CD8-positive, alpha-beta memory T cell (primary cell): ENCODE results near the gene SLC45A1. TPM values are rescaled to one million over a fixed set of nuclear protein-coding genes. Genes with fewer than 3 reads are reported as not detected.
A peak's percentile ranks its signal among the peaks of the same experiment; 100 is the strongest.

ENCODE experiments used
- CTCF ChIA-PET: fragments of 350-600 bp; sonication (Branson Sonifier 250); formaldehyde crosslinking; loops from one replicate; lab custom pipeline; 2021; ENCODE audit warnings: antibody characterized with exemption; lab: Charles Lee
- POLR2A ChIA-PET: fragments of 350-600 bp; sonication (Branson Sonifier 250); formaldehyde crosslinking; loops from one replicate; lab custom pipeline; 2021; ENCODE audit warnings: antibody characterized with exemption; lab: Charles Lee
- DNase-seq, 5 donors: peaks; one replicate each; pipeline versions ENCODE4 v3.0.0 to v3.0.0-alpha.2; 2020 to 2022; ENCODE audit warnings: mixed read lengths in 1 of 5
- H3K27ac ChIP-seq: one replicate; pipeline ENCODE4 v1.7.0; 2013; ENCODE audit warnings: low read depth, mild to moderate bottlenecking, low read length, moderate library complexity
- H3K27me3 ChIP-seq: 2 replicates; pipeline ENCODE4 v1.7.0; 2013; ENCODE audit warnings: low read length, mild to moderate bottlenecking; ENCODE audit not compliant: insufficient read depth, poor library complexity, severe bottlenecking
- H3K36me3 ChIP-seq: 2 replicates; pipeline ENCODE4 v1.7.0; 2013; ENCODE audit warnings: mild to moderate bottlenecking, low read length, moderate library complexity; ENCODE audit not compliant: insufficient read depth
- H3K4me1 ChIP-seq: 2 replicates; pipeline ENCODE4 v1.7.0; 2013; ENCODE audit warnings: mild to moderate bottlenecking, low read length, moderate library complexity; ENCODE audit not compliant: insufficient read depth
- H3K4me3 ChIP-seq: 2 replicates; pipeline ENCODE4 v1.7.0; 2013; ENCODE audit warnings: mild to moderate bottlenecking, low read length
- H3K9me3 ChIP-seq: 2 replicates; pipeline ENCODE4 v1.7.0; 2013; ENCODE audit warnings: mild to moderate bottlenecking, low read length
- H3K27ac Mint-ChIP-seq, 8 donors: one replicate each; pipeline ENCODE4 v1.8.0; 2020 to 2021; ENCODE audit warnings: mixed read lengths in 8 of 8, mild to moderate bottlenecking in 6 of 8, inconsistent platforms in 3 of 8, moderate library complexity in 3 of 8
- H3K27me3 Mint-ChIP-seq, 2 donors: one replicate each; pipeline ENCODE4 v1.8.0; 2020 to 2021; ENCODE audit warnings: mixed read lengths in 2 of 2, mild to moderate bottlenecking in 1 of 2, moderate library complexity in 1 of 2
- H3K36me3 Mint-ChIP-seq, 3 donors: one replicate each; pipeline ENCODE4 v1.8.0; 2020 to 2021; ENCODE audit warnings: mixed read lengths in 3 of 3, inconsistent platforms in 1 of 3, mild to moderate bottlenecking in 1 of 3
- H3K4me1 Mint-ChIP-seq, 3 donors: one replicate each; pipeline ENCODE4 v1.8.0; 2020 to 2021; ENCODE audit warnings: mixed read lengths in 3 of 3, inconsistent platforms in 1 of 3, mild to moderate bottlenecking in 1 of 3
- H3K4me3 Mint-ChIP-seq, 7 donors: one replicate each; pipeline ENCODE4 v1.8.0; 2020 to 2021; ENCODE audit warnings: mixed read lengths in 7 of 7, mild to moderate bottlenecking in 6 of 7, moderate library complexity in 4 of 7, inconsistent platforms in 2 of 7
- H3K9me3 Mint-ChIP-seq, 5 donors: one replicate each; pipeline ENCODE4 v1.8.0; 2020 to 2022; ENCODE audit warnings: mixed read lengths in 5 of 5, mild to moderate bottlenecking in 3 of 5, moderate library complexity in 2 of 5, inconsistent platforms in 1 of 5
- polyA plus RNA-seq: library from polyadenylated mRNA; unstranded; fragments of 300-500 nt; fragmentation: Illumina TruSeq; gene quantifications from one replicate; pipeline ENCODE4 v1.2.3, GENCODE V29; 2021
- total RNA-seq, 2 experiments: library from RNA; stranded (reverse); gene quantifications; one replicate each; pipeline ENCODE4 v1.2.3, GENCODE V29; 2021

SLC45A1 gene
- total and polyA plus RNA-seq, 3 experiments from 2014 or later = 0.31 to 0.70 (median 0.58) TPM

DNA sequence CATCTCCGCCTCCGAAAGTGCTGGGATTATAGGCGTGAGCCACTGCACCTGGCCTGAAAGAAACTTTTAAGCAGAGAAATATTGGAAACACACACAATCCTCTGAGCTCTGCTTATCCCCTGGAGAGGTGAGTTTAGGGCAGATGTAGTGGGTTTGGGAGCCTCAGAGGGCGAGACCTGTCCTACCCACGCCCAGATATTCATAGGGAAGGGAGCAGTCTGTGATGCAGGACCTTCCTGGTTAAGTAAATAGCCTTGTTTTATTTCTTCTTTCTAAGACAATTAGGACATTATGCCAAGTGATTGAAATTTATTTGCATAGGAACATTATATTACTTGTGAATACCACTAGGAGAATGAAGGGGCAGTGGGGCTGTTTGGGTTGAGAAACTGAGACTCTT is 18.0 kb upstream of the SLC45A1 start:
- H3K9me3 Mint-ChIP-seq = no peaks in the 10 kb centered on the region
- H3K27me3 Mint-ChIP-seq = peaks cover 6 to 26% of the 10 kb centered on the region in 2 donors
- CTCF ChIA-PET = interaction anchor here (1.2 kb wide), 1 partner anchor 15 kb away, joined by 3 read pairs; no protein-coding TSS in a partner anchor

DNA sequence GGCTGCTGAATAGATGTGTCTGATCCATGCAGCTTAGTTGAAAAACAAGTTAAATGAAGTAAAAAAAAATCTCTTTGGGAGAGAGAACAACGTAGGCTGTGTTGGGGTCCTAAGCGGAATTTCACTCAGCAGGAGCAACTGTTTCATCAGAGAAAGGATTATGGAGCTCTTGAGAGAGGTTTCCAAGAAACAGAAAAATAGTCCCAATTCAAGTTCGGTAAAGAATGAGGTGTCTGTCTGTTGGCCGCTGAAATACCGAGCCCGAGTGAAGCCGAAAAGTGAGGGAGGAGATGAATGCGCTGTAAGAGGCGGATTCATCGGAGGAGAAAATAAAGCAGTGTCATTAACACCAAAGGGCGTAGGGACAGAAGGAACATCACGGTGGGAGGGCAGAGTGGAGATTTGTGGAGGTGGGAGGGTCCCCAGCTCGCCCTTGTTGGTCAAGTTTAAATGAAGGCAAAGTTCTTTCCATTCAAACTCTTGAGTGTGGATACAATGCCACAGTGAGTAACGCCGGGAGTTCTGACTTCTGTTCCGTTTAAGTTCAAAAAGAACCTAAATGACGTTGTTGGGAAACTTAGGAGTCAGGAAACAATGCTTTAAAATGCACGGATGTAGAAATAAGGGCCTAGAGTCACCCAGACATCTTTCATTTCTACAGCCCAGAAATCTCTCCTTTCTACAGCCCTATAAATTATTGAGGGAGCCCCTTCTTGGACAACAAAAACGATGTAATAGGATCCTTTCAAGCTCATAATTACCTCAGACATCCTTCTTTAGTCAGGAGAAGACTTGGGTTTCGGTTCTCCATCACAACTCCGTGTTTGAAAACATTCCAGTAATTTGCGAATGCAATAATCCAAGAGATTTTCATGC is 15.6 kb upstream of the SLC45A1 start:
- Mint-ChIP-seq H3K27me3 (peaks cover 5 to 15% of the 10 kb centered on the region in 2 donors), H3K4me3 (no peak overlapping the region), H3K9me3 (no peaks in the 10 kb centered on the region), H3K27ac (peak overlapping the region in 1 of 8 donors; percentile 41), H3K36me3 (no peaks in the 10 kb centered on the region), H3K4me1 (no peaks in the 10 kb centered on the region)
- Histone ChIP-seq H3K36me3 (no peaks in the 10 kb centered on the region), H3K27ac (no peak overlapping the region), H3K9me3 (no peaks in the 10 kb centered on the region), H3K4me3 (no peak overlapping the region), H3K4me1 (no peaks in the 10 kb centered on the region), H3K27me3 (no peaks in the 10 kb centered on the region)
- DNase-seq = no peak
- POLR2A ChIA-PET = no interaction called here
- CTCF ChIA-PET = interaction anchor here (1.0 kb wide), 1 partner anchor 12 kb away, joined by 3 read pairs; no protein-coding TSS in a partner anchor

More for the DNA sequence above, 18.0 kb upstream of the SLC45A1 start:
- H3K27me3 ChIP-seq = no peaks in the 10 kb centered on the region
- no peak for DNase-seq
- Mint-ChIP-seq H3K27ac (no peak overlapping the region), H3K36me3 (no peaks in the 10 kb centered on the region), H3K4me1 (no peaks in the 10 kb centered on the region), H3K4me3 (no peak overlapping the region)
- no peak overlapping the region for H3K27ac ChIP-seq
- H3K4me3 ChIP-seq = no peak overlapping the region
- no peaks in the 10 kb centered on the region for H3K9me3 ChIP-seq
- no peaks in the 10 kb centered on the region for H3K36me3 ChIP-seq
- H3K4me1 ChIP-seq = no peaks in the 10 kb centered on the region
- POLR2A ChIA-PET = no interaction called here

DNA sequence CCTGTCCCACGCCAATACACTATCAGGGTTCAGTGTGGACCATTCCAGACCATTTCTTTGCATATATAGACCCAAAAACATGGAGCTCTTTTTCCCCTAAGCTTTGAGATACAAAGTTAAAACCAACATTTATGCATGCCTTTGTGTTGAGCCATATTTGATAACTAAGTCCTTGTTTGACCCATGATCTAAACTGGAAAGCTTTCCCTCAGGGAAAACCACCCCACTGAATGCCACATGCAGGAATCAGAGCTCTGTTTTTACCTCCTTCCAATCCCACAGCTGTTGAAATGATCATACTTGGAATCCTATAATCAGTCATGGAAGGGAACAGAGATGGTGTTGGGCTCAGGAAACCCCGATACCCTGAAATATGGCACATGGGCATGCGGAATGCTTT is 14.8 kb upstream of the SLC45A1 start:
- Histone ChIP-seq H3K4me1 (no peaks in the 10 kb centered on the region), H3K36me3 (no peaks in the 10 kb centered on the region), H3K9me3 (no peaks in the 10 kb centered on the region), H3K27ac (no peak overlapping the region), H3K27me3 (no peaks in the 10 kb centered on the region), H3K4me3 (no peak overlapping the region)
- H3K4me3 Mint-ChIP-seq = no peak overlapping the region
- no peak overlapping the region for H3K27ac Mint-ChIP-seq
- no peaks in the 10 kb centered on the region for H3K9me3 Mint-ChIP-seq
- DNase-seq = no peak
- ChIA-PET CTCF (no interaction called here), POLR2A (no interaction called here)
- peaks cover 5 to 11% of the 10 kb centered on the region in 2 donors for H3K27me3 Mint-ChIP-seq
- H3K36me3 Mint-ChIP-seq = no peaks in the 10 kb centered on the region
- no peaks in the 10 kb centered on the region for H3K4me1 Mint-ChIP-seq

DNA sequence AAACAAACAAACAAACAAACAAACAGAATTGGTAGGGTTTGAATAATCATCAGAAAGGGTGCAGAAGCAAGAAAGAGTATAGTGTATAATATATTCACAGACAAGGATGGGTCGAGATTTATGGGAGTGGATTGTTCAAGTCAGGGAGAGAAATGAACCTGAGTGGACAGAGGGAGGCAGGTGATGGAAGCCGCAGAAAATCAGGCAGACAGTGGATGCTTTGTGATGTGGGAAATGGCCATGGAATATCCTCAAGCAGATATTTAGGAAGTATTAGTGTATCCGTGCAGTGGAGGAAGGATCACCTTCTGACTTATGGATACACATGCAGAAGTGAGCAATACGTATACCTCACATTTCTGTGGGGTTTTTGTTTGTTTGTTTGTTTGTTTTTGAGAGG is 14.0 kb upstream of the SLC45A1 start:
- no peaks in the 10 kb centered on the region for H3K4me1 Mint-ChIP-seq
- H3K27ac ChIP-seq = no peak overlapping the region
- H3K27me3 Mint-ChIP-seq = peaks cover 5 to 10% of the 10 kb centered on the region in 2 donors
- H3K9me3 Mint-ChIP-seq = no peaks in the 10 kb centered on the region
- no peaks in the 10 kb centered on the region for H3K9me3 ChIP-seq
- CTCF ChIA-PET = no interaction called here
- no peak overlapping the region for H3K27ac Mint-ChIP-seq
- POLR2A ChIA-PET = no interaction called here
- no peaks in the 10 kb centered on the region for H3K27me3 ChIP-seq
- H3K36me3 Mint-ChIP-seq = no peaks in the 10 kb centered on the region
- H3K4me3 ChIP-seq = no peak overlapping the region
- no peaks in the 10 kb centered on the region for H3K4me1 ChIP-seq
- DNase-seq = no peak
- H3K4me3 Mint-ChIP-seq = no peak overlapping the region
- H3K36me3 ChIP-seq = no peaks in the 10 kb centered on the region

DNA sequence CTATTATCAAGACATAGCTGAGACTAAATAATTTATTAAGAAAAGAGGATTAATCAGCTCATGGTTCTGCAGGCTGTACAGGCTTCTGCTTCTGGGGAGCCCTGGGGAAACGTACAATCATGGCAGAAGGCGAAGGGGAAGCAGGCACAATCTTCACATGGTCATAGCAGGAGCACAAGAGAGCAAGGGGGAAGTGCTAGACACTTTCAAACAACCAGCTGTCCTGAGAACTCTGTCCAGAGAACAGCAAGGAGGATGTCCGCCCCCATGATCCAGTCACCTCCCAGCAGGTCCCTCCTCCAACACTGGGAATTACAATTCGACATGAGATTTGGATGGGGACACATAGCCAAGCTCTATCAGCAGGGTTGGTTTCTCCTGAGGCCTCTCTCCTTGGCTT is 10.3 kb upstream of the SLC45A1 start:
- Mint-ChIP-seq H3K4me1 (no peaks in the 10 kb centered on the region), H3K27me3 (peaks cover 4 to 5% of the 10 kb centered on the region in 2 donors)

DNA sequence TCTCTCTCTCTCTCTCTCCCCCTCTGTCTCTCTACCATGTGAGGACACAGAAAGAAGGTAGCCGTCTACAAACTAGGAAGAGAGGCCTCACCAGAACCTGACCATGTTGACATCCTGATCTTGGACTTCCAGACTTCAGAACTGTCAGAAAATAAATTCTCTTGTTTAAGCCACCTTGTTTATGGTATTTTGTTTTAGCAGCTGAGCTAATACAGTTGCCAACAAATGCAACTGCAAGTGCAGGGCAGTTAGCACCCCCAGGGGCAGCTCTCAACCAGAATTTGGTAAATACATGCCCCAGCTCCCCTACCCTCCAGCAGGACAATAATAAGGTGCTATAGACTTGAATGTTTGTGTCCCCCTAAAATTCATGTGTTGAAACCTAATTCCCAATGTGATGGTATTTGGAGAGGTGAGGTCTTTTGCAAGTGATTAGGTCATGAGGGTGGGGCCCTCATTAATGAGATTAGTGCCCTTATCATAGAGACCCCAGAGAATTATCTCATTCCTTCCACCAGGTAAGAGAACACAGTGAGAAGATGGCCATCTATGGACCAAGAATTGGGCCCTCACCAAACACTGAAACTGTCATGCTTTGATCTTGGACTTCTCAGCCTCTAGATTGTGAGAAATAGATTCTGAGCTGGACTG is 6.7 kb upstream of the SLC45A1 start:
- Histone ChIP-seq H3K27ac (no peak overlapping the region), H3K4me1 (no peaks in the 10 kb centered on the region), H3K9me3 (no peaks in the 10 kb centered on the region), H3K36me3 (no peaks in the 10 kb centered on the region), H3K4me3 (no peak overlapping the region), H3K27me3 (peaks cover 12% of the 10 kb centered on the region)
- Mint-ChIP-seq H3K27ac (no peak overlapping the region), H3K4me1 (peaks cover 3 to 8% (median 5%) of the 10 kb centered on the region in 3 donors), H3K9me3 (no peaks in the 10 kb centered on the region), H3K27me3 (peaks cover 14 to 25% of the 10 kb centered on the region in 2 donors), H3K4me3 (no peak overlapping the region), H3K36me3 (no peaks in the 10 kb centered on the region)
- CTCF ChIA-PET = interaction anchor here (2.0 kb wide), 1 partner anchor 280 kb away, joined by 7 read pairs; no protein-coding TSS in a partner anchor
- POLR2A ChIA-PET = no interaction called here
- DNase-seq = no peak

More for the DNA sequence above, 10.3 kb upstream of the SLC45A1 start:
- Histone ChIP-seq H3K36me3 (no peaks in the 10 kb centered on the region), H3K27ac (no peak overlapping the region), H3K4me3 (no peak overlapping the region), H3K27me3 (no peaks in the 10 kb centered on the region), H3K9me3 (no peaks in the 10 kb centered on the region), H3K4me1 (no peaks in the 10 kb centered on the region)
- Mint-ChIP-seq H3K9me3 (no peaks in the 10 kb centered on the region), H3K27ac (no peak overlapping the region), H3K36me3 (no peaks in the 10 kb centered on the region), H3K4me3 (no peak overlapping the region)
- ChIA-PET POLR2A (no interaction called here), CTCF (interaction anchor here (0.8 kb wide), 1 partner anchor 42 kb away, joined by 3 read pairs; no protein-coding TSS in a partner anchor)
- DNase-seq = no peak

DNA sequence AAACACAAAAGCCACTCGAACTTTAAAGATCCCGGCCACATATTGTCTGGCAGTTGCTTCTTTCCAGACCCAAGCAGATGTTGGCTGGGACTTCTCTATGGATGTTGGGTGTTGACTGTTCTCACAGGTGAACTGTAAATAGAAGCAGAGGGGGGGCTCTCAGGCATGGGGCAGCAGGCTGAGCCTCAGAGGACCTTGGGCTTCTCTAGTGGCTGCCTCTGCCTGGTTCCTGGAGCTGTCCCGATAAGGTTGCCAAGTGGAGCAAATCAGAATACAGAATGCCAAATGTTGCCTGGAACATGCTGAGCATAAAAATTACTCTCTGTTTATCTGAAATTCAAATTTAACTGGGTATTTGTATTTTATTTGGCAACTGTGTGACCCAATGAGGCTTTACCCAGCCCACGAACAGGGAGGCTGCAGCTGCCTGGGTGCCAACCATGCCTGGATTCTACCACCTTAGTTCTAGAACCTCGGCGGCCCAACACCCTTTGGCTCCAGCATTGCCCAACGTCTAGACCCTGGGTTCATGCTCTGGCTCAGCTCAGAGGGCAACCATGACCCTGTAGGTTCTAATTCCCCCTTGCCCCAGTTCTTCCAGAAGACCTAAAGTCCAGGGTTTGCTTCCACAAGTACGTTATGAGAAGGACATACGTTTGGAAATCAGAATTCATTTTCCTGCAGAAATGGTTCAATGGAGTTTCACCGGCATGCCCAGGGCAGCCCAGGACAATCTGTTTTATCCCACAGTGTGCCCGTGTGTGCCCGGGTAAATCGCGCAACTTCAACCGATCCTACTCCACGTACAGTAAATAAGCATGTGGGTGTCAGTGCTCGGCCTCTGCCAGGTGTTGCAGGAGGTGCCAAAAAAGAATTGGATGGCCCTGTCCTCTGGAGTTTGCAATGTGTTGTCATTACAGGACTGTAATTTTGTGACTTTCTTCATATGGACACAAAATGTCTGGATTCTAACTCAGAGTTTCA is 5.4 kb upstream of the SLC45A1 start:
- Mint-ChIP-seq H3K36me3 (no peaks in the 10 kb centered on the region), H3K9me3 (no peaks in the 10 kb centered on the region), H3K27ac (no peak overlapping the region), H3K4me3 (no peak overlapping the region), H3K27me3 (peaks cover 16 to 31% of the 10 kb centered on the region in 2 donors), H3K4me1 (peaks cover 6 to 9% (median 6%) of the 10 kb centered on the region in 3 donors)
- no peak overlapping the region for H3K4me3 ChIP-seq
- H3K36me3 ChIP-seq = no peaks in the 10 kb centered on the region
- ChIA-PET CTCF (interaction anchor here (4.5 kb wide), 1 partner anchor 296 kb away, joined by 47 read pairs; no protein-coding TSS in a partner anchor), POLR2A (no interaction called here)
- H3K27me3 ChIP-seq = peaks cover 12% of the 10 kb centered on the region
- no peak overlapping the region for H3K27ac ChIP-seq
- peaks cover under 1% of the 10 kb centered on the region for H3K4me1 ChIP-seq
- H3K9me3 ChIP-seq = no peaks in the 10 kb centered on the region
- DNase-seq = no peak
